ENCODE measurements around the gene ALOX5AP. TPM values are rescaled to one million over a fixed set of nuclear protein-coding genes. Genes with fewer than 3 reads are reported as not detected.
A peak's percentile ranks its signal among the peaks of the same experiment; 100 is the strongest.

Gene ALOX5AP
- total RNA-seq: 10 to 100 TPM; 56.3 to 72.3 TPM

- peak in 1 of 2 donors; percentile 42 for DNase-seq
- peaks cover 16% of the 10 kb centered on the region for H3K27me3 Mint-ChIP-seq (ENCODE audit: low read depth)
- H3K4me1 Mint-ChIP-seq (ENCODE audit: low read depth): peaks cover 60% of the 10 kb centered on the region
- H3K9me3 Mint-ChIP-seq: no peaks in the 10 kb centered on the region
- ATAC-seq (replicated peaks in 1 of 2): peak in 1 of 2 donors; percentile 36
- H3K27ac Mint-ChIP-seq: peak within 1 kb of the TSS; percentile 86
- H3K4me3 Mint-ChIP-seq: peak within 1 kb of the TSS; percentile 80 to 91
- H3K36me3 Mint-ChIP-seq (ENCODE audit: insufficient read depth in 2 of 2): peaks cover 2 to 3% of the 10 kb centered on the region in 2 donors
These were observed at the start of gene ALOX5AP for GRCh38 chr13:30735025-30735871. TSS of gene ALOX5AP (plus strand) at chr13:30735543. CDS start at chr13:30735606, 63 bp downstream.

DNA sequence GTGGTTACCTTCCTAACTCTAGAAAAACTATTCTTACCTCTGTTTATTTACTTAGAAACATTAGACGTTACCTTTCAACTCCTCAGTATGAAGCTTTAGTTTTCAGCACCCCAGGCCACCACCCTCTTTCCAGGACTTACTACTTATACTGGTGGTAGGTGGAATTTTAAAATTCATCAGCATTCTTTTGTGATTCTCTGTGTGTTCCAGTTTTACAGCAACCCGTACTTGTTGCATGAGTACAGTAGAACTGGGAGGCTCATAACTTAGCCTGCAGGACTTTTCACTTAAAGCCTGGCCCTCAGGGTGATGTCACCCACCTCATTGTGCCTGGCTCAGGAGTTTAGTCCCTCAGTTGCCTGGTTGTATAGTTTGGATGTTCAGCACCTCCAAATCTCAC is 49.4 kb upstream of the ALOX5AP start:
- peaks cover 6% of the 10 kb centered on the region for H3K4me1 Mint-ChIP-seq (ENCODE audit: low read depth)
- no peak for ATAC-seq (replicated peaks in 1 of 2)
- peaks cover 0 to 6% of the 10 kb centered on the region in 2 donors for H3K9me3 Mint-ChIP-seq
- peaks cover 0 to 3% of the 10 kb centered on the region in 2 donors for H3K36me3 Mint-ChIP-seq (ENCODE audit: insufficient read depth in 2 of 2)
- peaks cover 17% of the 10 kb centered on the region for H3K27me3 Mint-ChIP-seq (ENCODE audit: low read depth)
- DNase-seq: no peak
- no peak overlapping the region for H3K4me3 Mint-ChIP-seq
- no peak overlapping the region for H3K27ac Mint-ChIP-seq

- DNase-seq: no peak
- ATAC-seq (replicated peaks in 1 of 2): no peak
- H3K4me3 Mint-ChIP-seq: no peak overlapping the region
- H3K36me3 Mint-ChIP-seq (ENCODE audit: insufficient read depth in 2 of 2): peaks cover 0 to 3% of the 10 kb centered on the region in 2 donors
- H3K4me1 Mint-ChIP-seq (ENCODE audit: low read depth): peaks cover 6% of the 10 kb centered on the region
- peaks cover 17% of the 10 kb centered on the region for H3K27me3 Mint-ChIP-seq (ENCODE audit: low read depth)
- no peak overlapping the region for H3K27ac Mint-ChIP-seq
- H3K9me3 Mint-ChIP-seq: peaks cover 0 to 6% of the 10 kb centered on the region in 2 donors
These were observed 47.7 kb upstream of the ALOX5AP start for GRCh38 chr13:30687601-30688000.

DNA sequence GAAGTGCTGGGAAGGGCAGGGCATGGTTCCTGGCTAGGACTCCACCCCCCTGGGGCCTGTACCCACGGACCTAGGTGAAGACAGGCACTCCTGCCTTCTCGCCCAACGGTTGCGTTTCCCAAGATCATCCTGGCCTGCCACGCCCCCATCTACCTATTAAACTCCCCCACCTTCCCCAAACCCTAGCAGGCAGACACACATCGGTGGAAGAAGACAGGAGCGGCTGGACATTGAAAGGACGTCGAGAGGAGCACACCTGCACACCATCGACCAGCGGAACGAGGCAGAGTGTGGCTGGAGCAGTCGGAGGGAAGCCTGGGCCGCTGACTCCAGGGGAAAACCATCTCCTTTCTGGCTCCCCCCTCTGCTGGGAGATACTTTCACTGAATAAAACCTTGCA is 45.6 kb upstream of the ALOX5AP start:
- no peak for ATAC-seq (replicated peaks in 1 of 2)
- Mint-ChIP-seq H3K4me1 (ENCODE audit: low read depth) (peaks cover 6% of the 10 kb centered on the region), H3K27me3 (ENCODE audit: low read depth) (peaks cover 30% of the 10 kb centered on the region), H3K4me3 (no peak overlapping the region), H3K36me3 (ENCODE audit: insufficient read depth in 2 of 2) (peaks cover 0 to 3% of the 10 kb centered on the region in 2 donors), H3K27ac (no peak overlapping the region), H3K9me3 (peaks cover 0 to 6% of the 10 kb centered on the region in 2 donors)
- no peak for DNase-seq

DNA sequence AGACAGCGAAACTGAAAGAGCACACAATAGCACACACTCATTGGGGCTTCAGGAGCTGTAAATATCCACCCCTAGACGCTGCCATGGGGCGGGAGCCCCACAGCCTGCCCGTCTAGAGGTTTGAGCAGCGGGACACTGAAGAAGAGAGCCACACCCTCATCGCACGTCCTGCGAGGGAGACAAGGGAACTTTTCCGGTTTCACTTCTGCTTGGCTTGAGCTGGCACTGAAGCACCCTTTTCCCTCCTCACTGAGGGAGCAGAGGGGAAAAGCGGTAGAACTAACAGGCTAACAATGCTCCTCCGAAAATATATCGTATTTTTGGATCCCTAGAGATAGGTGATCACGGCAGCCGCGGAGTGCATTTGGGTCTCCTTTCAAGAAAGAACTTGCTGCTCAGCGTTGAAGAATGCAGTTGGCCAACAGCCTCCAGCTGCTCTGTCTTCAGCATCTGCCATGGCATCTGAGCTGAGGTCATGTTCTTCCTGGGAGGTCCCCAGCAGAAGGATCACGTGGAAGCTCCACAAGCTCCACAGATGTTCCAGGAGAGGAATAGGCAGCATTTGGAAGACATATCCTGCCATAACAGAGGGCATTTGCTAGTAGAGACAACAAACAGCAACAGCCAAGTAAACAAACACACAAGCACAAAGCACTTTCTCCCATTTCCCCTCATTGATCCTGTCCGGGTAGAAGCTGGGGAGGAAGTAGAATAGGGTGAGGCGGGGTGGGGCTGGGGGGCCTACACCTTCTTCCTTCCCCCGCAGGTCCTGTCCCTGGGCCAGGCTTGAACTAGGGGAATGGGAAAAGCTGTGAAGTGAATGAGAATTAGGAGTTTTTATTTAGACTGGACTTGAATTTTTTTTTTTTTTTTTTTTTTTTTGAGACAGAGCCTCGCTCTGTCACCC is 44.8 kb upstream of the ALOX5AP start:
- peaks cover 6% of the 10 kb centered on the region for H3K4me1 Mint-ChIP-seq (ENCODE audit: low read depth)
- peaks cover 0 to 3% of the 10 kb centered on the region in 2 donors for H3K36me3 Mint-ChIP-seq (ENCODE audit: insufficient read depth in 2 of 2)
- DNase-seq (no peak), ATAC-seq (replicated peaks in 1 of 2) (peak; percentile 36 to 65)
- no peak overlapping the region for H3K27ac Mint-ChIP-seq
- peaks cover 35% of the 10 kb centered on the region for H3K27me3 Mint-ChIP-seq (ENCODE audit: low read depth)
- peak overlapping the region; percentile 63 to 76 for H3K4me3 Mint-ChIP-seq
- H3K9me3 Mint-ChIP-seq: peaks cover 0 to 6% of the 10 kb centered on the region in 2 donors

DNA sequence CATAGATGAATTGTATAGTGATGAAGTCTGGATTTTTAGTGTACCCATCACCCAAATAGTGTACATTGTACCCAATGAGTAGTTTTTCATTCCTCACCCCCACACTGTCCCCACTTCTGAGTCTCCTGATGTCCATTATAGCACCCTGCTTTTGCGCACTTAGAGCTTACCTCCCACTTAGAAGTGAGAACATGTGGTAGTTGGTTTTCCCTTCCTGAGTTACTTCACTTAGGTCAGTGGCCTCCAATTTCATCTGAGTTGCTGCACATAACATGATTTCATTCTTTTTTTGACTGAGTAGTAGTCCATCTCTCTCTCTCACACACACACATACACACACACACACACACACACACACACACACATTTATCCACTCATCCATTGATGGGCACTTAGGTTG is 43.2 kb upstream of the ALOX5AP start:
- Mint-ChIP-seq H3K36me3 (ENCODE audit: insufficient read depth in 2 of 2) (peaks cover 0 to 3% of the 10 kb centered on the region in 2 donors), H3K27ac (no peak overlapping the region), H3K27me3 (ENCODE audit: low read depth) (peaks cover 43% of the 10 kb centered on the region), H3K4me1 (ENCODE audit: low read depth) (peaks cover 17% of the 10 kb centered on the region), H3K9me3 (peaks cover 0 to 5% of the 10 kb centered on the region in 2 donors), H3K4me3 (no peak overlapping the region)
- DNase-seq (no peak), ATAC-seq (replicated peaks in 1 of 2) (no peak)

DNA sequence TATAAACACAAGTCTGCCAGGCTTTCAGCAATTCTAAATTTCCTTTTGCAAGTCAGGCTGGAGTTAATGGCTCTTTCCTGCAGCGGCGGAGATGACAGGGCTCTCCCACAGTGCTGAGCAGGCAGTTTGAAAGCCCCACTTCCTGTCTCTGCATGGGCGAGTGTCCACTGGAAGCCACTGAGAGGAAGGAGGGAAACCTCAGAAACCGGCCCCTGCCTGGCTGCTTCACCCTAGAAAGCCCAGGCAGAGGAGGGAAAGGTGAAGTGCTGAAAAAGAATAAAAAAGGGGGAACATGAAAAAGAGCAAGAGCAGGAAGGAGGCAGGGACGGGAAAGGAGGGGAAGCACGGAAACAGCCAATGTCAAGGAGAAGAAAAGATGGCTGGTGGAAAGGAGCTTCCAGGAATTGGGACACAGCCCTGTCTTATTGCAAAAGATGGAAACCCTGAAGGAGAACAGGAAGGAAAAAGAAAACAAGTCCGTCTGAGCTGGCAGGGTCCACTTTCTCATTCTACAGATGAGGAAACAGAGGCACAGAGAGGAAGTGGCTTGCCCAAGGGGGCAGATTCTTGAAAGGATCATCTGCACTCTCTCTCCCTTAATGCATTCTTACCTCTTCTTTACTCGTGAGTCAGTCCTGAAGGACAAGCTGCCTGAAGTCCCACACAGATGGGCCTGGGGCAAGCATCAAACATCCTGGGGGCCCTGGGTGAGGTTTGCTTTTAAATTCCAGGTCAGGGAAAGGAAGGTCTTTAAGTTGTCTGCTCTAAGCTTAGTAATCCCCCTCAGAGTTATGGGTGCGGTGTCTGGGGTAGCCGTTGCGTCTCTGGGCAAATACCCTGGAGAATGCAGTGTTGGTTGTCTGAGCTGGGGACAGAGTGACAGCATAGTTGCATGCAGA is 38.8 kb upstream of the ALOX5AP start:
- Mint-ChIP-seq H3K4me1 (ENCODE audit: low read depth) (peaks cover 16% of the 10 kb centered on the region), H3K36me3 (ENCODE audit: insufficient read depth in 2 of 2) (no peaks in the 10 kb centered on the region), H3K4me3 (peak overlapping the region; percentile 41 to 70), H3K9me3 (no peaks in the 10 kb centered on the region), H3K27ac (peak overlapping the region; percentile 72), H3K27me3 (ENCODE audit: low read depth) (peaks cover 65% of the 10 kb centered on the region)
- ATAC-seq (replicated peaks in 1 of 2) (peak in 1 of 2 donors; percentile 53), DNase-seq (peak; percentile 6 to 15)

DNA sequence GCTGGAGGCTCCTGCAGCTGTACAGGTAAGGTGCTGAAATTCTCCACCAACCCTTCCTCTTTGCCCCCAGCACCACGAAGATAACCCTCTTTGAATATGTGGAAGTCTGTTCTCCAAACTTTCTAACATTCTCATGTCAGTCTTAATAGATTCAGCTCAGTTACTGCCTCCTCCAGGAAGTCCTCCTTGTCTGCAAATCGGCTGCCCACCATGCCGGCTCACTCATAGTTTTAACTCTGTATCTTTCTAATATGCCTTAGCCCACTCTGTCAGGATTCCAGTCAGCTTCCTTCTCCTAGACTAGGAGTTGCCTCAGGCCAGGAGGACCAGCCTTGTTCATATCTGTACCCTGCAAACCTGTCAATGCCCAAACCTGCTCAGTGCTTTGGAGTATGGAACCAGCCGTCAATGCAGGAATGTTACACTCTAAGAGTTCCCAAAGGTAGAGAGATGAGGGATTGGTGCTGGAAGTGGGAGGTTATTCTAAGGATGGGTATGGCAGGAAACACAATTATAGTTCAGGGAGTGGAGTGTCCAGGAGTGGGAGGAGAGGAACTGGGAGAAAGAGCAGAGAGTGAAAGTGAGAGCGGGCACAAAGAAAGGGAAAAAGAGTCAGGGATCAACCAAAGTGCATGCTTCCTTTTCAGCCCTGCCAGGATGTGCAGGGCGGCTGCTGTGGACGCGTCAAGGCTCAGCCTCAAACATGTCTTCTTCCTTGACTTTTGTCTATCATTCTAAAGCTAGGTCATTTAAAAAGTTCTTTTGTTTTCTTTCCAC is 38.0 kb upstream of the ALOX5AP start:
- no peaks in the 10 kb centered on the region for H3K9me3 Mint-ChIP-seq
- peaks cover 16% of the 10 kb centered on the region for H3K4me1 Mint-ChIP-seq (ENCODE audit: low read depth)
- ATAC-seq (replicated peaks in 1 of 2): no peak
- H3K27me3 Mint-ChIP-seq (ENCODE audit: low read depth): peaks cover 65% of the 10 kb centered on the region
- H3K27ac Mint-ChIP-seq: no peak overlapping the region
- no peaks in the 10 kb centered on the region for H3K36me3 Mint-ChIP-seq (ENCODE audit: insufficient read depth in 2 of 2)
- no peak for DNase-seq
- H3K4me3 Mint-ChIP-seq: no peak overlapping the region

DNA sequence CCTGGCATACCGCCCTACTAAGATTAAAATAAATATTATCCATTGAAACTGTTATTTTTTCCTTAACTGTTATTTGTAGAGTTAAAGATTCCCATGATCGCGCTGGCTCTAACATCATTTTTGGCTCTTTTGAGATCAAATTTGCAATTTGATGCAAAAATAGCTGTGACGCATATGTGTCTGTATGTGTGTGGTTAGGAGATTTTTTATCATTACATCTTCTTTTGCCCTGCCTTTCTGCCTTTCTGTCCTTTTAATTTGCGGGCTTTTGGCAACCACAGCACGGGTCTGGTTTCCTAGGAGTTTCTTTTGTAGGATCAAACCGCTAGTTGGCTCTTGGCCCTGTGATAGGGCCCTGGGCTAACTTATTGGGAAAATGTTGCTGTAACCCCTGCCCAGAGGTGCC is 37.3 kb upstream of the ALOX5AP start:
- Mint-ChIP-seq H3K27me3 (ENCODE audit: low read depth) (peaks cover 62% of the 10 kb centered on the region), H3K4me1 (ENCODE audit: low read depth) (peaks cover 16% of the 10 kb centered on the region), H3K36me3 (ENCODE audit: insufficient read depth in 2 of 2) (no peaks in the 10 kb centered on the region), H3K27ac (no peak overlapping the region), H3K9me3 (no peaks in the 10 kb centered on the region), H3K4me3 (no peak overlapping the region)
- ATAC-seq (replicated peaks in 1 of 2) (no peak), DNase-seq (no peak)

DNA sequence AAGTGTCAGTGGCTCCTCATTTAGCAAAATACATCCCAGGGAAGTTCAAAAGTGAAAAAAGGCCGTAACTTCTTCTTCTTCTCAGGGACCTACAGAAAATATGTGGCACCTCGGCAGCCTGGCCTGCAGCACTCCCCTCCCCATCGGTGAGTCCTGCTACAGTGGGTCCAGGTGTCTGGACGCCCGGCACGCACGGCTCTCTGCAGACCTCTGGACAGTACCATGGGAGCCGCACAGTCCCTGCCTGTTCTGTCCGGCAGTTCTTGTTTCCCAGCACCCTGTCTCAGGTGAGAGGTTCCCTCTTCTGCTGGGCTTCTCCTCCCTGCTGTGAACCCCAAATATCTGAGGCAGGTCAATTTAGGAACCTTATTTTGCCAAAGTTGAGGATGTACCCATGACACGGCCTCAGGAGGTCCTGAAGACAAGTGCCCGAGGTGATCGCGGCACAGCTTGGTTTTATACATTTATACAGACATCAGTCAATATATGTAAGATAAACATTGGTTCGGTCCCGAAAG is 36.8 kb upstream of the ALOX5AP start:
- ATAC-seq (replicated peaks in 1 of 2): no peak
- Mint-ChIP-seq H3K4me1 (ENCODE audit: low read depth) (peaks cover 16% of the 10 kb centered on the region), H3K27me3 (ENCODE audit: low read depth) (peaks cover 57% of the 10 kb centered on the region), H3K9me3 (no peaks in the 10 kb centered on the region), H3K4me3 (no peak overlapping the region), H3K27ac (peak overlapping the region; percentile 25), H3K36me3 (ENCODE audit: insufficient read depth in 2 of 2) (no peaks in the 10 kb centered on the region)
- no peak for DNase-seq

- peaks cover 16% of the 10 kb centered on the region for H3K4me1 Mint-ChIP-seq (ENCODE audit: low read depth)
- no peak overlapping the region for H3K4me3 Mint-ChIP-seq
- H3K9me3 Mint-ChIP-seq: no peaks in the 10 kb centered on the region
- peaks cover 55% of the 10 kb centered on the region for H3K27me3 Mint-ChIP-seq (ENCODE audit: low read depth)
- DNase-seq (no peak), ATAC-seq (replicated peaks in 1 of 2) (no peak)
- H3K27ac Mint-ChIP-seq: no peak overlapping the region
- no peaks in the 10 kb centered on the region for H3K36me3 Mint-ChIP-seq (ENCODE audit: insufficient read depth in 2 of 2)
These were observed 35.0 kb upstream of the ALOX5AP start for GRCh38 chr13:30700364-30700763.
